Heart left ventricle (tissue), 13 donors: Measurements from ENCODE around the gene DMPK.

Experiments
- POLR2A ChIP-seq, 2 donors: fragments of 450-650 bp; IDR thresholded peaks; one replicate each; pipeline ENCODE4 v1.6.1; 2017; ENCODE audit warnings: antibody characterized with exemption in 2 of 2, mild to moderate bottlenecking in 2 of 2, moderate library complexity in 2 of 2
- TF ChIP-seq, protein P1 (sequence below), 12 donors: fragments of 200-600 bp; sonication (generic) in 4 of 12; IDR thresholded peaks; one replicate each; pipeline versions ENCODE4 v1.5.0 to v1.8.0; 2018 to 2022; ENCODE audit warnings: antibody characterized with exemption in 12 of 12, mild to moderate bottlenecking in 5 of 12
- donor health status: ischemic (EF 13 %, LVEDD 7.1; RV severe dilation, severe dysfunction).
- donor health status: DM: no; HTN: yes; CAD: no.
- donor health status: DM: no; HTN: no; CAD: no.
- donor health status: ischemic (EF 25% LVEDD 6.9; RV normal size, moderate dysfunction).
- donor health status: ischemic (EF 25% LVEDD 5.7; RV mildly dilated, moderate dysfunction).
- donor health status: ischemic (EF 35%, LVEDD 5.7; RV mildly dilated, moderate dysfunction).
- donor health status: nonischemic (EF 11% LVEDD 7.7; RV severe dilation, severe dysfunction).
- donor health status: DM: yes; HTN: yes; CAD: no.
- donor health status: PGD.
- donor health status: ischemic (EF 29% LVEDD 5.4; RV normal size, mild dysfunction).
- donor health status: nonischemic (EF 23%, LVEDD 6.1; RV moderate dilation, normal function).

DNA sequence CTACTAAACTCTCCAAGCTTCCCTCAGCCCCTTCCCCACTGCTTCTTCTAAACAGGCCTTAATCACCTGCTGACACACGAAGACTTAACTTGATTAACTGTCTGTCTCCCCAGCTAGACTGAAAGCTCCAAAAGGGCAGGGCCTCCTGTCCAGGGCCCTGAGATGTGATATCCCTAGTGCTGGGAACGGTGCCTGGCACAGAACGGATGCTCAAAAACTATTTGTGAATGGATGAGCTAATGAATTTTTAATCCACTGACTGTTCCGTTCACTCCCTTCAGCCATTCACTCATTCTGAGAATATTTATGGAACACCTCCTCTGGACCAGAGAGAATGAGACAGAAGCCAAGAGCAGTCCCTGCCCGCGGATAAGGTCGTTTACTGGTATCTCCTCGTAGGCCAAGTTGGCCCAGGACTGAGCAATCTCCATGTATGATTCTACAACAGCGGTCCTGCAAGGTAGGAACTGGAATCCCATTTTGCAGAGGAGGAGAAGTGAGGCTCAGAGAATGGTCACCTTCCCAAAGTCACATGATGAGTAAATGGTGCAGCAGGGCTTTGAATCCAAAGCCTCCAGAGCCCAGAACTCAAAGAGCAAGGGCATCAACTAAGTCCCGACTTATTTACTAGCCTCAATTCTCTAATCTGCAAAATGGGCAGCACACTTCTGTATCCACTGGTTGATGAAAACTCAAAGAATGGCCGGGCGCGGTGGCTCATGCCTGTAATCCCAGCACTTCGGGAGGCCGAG, 6.9 kb upstream of the DMPK start:
- TF ChIP-seq POLR2A (IDR thresholded peaks at IDR 0.05), result no peak
- TF ChIP-seq, protein P1, sequence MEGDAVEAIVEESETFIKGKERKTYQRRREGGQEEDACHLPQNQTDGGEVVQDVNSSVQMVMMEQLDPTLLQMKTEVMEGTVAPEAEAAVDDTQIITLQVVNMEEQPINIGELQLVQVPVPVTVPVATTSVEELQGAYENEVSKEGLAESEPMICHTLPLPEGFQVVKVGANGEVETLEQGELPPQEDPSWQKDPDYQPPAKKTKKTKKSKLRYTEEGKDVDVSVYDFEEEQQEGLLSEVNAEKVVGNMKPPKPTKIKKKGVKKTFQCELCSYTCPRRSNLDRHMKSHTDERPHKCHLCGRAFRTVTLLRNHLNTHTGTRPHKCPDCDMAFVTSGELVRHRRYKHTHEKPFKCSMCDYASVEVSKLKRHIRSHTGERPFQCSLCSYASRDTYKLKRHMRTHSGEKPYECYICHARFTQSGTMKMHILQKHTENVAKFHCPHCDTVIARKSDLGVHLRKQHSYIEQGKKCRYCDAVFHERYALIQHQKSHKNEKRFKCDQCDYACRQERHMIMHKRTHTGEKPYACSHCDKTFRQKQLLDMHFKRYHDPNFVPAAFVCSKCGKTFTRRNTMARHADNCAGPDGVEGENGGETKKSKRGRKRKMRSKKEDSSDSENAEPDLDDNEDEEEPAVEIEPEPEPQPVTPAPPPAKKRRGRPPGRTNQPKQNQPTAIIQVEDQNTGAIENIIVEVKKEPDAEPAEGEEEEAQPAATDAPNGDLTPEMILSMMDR (IDR thresholded peaks at IDR 0.05), result no peak
